Panc1 (cell line): ENCODE measurements around the gene HIPK3. TPM values are rescaled to one million over a fixed set of nuclear protein-coding genes. Genes with fewer than 3 reads are reported as not detected.

Experiments
- ATAC-seq: fragments of 200-7000 bp; cut with Tn5 transposase; 2 replicates; pipeline ENCODE4 v1.9.1; 2020; ENCODE audit warnings: mild to moderate bottlenecking, moderate library complexity
- BruUV-seq: library from RNA; stranded (reverse); fragments of 400-500 nt; replicated peaks from 2 replicates; lab custom pipeline; 2021; lab: Mats Ljungman, UMichigan
- CTCF ChIA-PET: fragments of 300-600 bp; sonication (Branson Sonifier 250); formaldehyde crosslinking; loops from one replicate; lab custom pipeline; 2022; ENCODE audit warnings: antibody characterized with exemption; lab: Charles Lee
- POLR2A ChIA-PET: fragments of 300-600 bp; sonication (Branson Sonifier 250); formaldehyde crosslinking; loops from one replicate; lab custom pipeline; 2022; ENCODE audit warnings: antibody characterized with exemption; lab: Charles Lee
- DNase-seq: peaks from one replicate; pipeline ENCODE4 v3.0.0-alpha.2; 2010; ENCODE audit warnings: low read depth, low spot score
- H3K27ac ChIP-seq: 2 replicates; pipeline ENCODE4 v1.5.1; 2011; ENCODE audit warnings: mild to moderate bottlenecking, low read length, inconsistent platforms
- H3K27me3 ChIP-seq: fragments of 200-500 bp; sonication (Bioruptor generic); 2 replicates; pipeline ENCODE4 v1.6.0; 2014; ENCODE audit warnings: low read length, inconsistent platforms; ENCODE audit not compliant: control insufficient read depth, insufficient read depth
- H3K36me3 ChIP-seq: fragments of 200-500 bp; sonication (Bioruptor generic); 2 replicates; pipeline ENCODE4 v1.5.1; 2014; ENCODE audit warnings: inconsistent platforms, mild to moderate bottlenecking, low read length, moderate library complexity; ENCODE audit not compliant: control insufficient read depth, insufficient read depth
- H3K4me1 ChIP-seq: 2 replicates; pipeline ENCODE4 v1.5.1; 2011; ENCODE audit warnings: inconsistent platforms, mild to moderate bottlenecking, low read length, moderate library complexity; ENCODE audit not compliant: control insufficient read depth, insufficient read depth
- H3K4me3 ChIP-seq, 2 experiments: 2 replicates each; pipeline ENCODE4 v1.5.1; 2011 to 2012; ENCODE audit warnings: low read depth in 2 of 2, low read length in 2 of 2, mild to moderate bottlenecking in 2 of 2, inconsistent platforms in 1 of 2, moderate library complexity in 1 of 2
- H3K9me3 ChIP-seq: fragments of 200-500 bp; sonication (Bioruptor generic); 2 replicates; pipeline ENCODE4 v1.5.1; 2014; ENCODE audit warnings: low read depth, mild to moderate bottlenecking, inconsistent platforms, low read length, moderate library complexity; ENCODE audit not compliant: control insufficient read depth, insufficient read depth
- CTCF ChIP-seq: fragments of 450-650 bp; IDR thresholded peaks from 2 replicates; pipeline ENCODE4 v1.5.1; 2017; ENCODE audit warnings: mild to moderate bottlenecking
- REST ChIP-seq, 2 experiments: IDR thresholded peaks; 2 replicates each; pipeline ENCODE4 v1.6.1; 2011 to 2012; ENCODE audit warnings: low read depth in 2 of 2, control low read depth in 1 of 2, low read length in 1 of 2, mild to moderate bottlenecking in 1 of 2, moderate library complexity in 1 of 2; ENCODE audit not compliant: insufficient read depth in 1 of 2
- TCF7L2 ChIP-seq: IDR thresholded peaks from 2 replicates; pipeline ENCODE4 v1.6.1; 2011; ENCODE audit warnings: mild to moderate bottlenecking, low read depth, low read length, inconsistent platforms
- in situ Hi-C: cut with HindIII; loops from 2 replicates; pipeline ENCODE4 v1.10.0; 2016; ENCODE audit warnings: low sequenced_read_pairs, low pct_unique_long_range_greater_than_20kb
- intact Hi-C: fragments of 100-400 bp; cut with micrococcal nuclease; formaldehyde crosslinking; loops from one replicate; pipeline ENCODE4 v1.10.0; 2022; ENCODE audit not compliant: unreplicated experiment
- total RNA-seq: library from RNA; stranded (reverse); gene quantifications from one replicate; pipeline ENCODE4 v1.2.1, GENCODE V29; 2021; ENCODE audit not compliant: unreplicated experiment

Gene HIPK3
- total RNA-seq, 1 experiment from 2014 or later: 72.2 TPM

GRCh38 chr11:33396361-33396760 lies 139.2 kb downstream of the HIPK3 start:
- H3K9me3 ChIP-seq: no peaks in the 10 kb centered on the region
- H3K4me1 ChIP-seq: no peaks in the 10 kb centered on the region
- DNase-seq (no peak), ATAC-seq (no peak)
- TF ChIP-seq TCF7L2: no peak
- TF ChIP-seq REST (IDR thresholded peaks at IDR 0.05; ENCODE audit: insufficient read depth in 1 of 2, low read depth in 2 of 2, low read length in 1 of 2): no peak
- in situ Hi-C loops (no loop called here), intact Hi-C loops (no loop called here)
- CTCF ChIA-PET: no interaction called here
- POLR2A ChIA-PET: interaction anchor here (0.6 kb wide), 1 partner anchor 49 kb away, joined by 3 read pairs; no protein-coding TSS in a partner anchor
- no peaks in the 10 kb centered on the region for H3K27me3 ChIP-seq
- H3K27ac ChIP-seq: no peak overlapping the region
- no peak overlapping the region for H3K4me3 ChIP-seq
- no peaks in the 10 kb centered on the region for H3K36me3 ChIP-seq
- no TSS peak for BruUV-seq

GRCh38 chr11:33399421-33399820 lies 142.2 kb downstream of the HIPK3 start:
- Histone ChIP-seq H3K4me3 (no peak overlapping the region), H3K36me3 (no peaks in the 10 kb centered on the region), H3K27ac (no peak overlapping the region), H3K27me3 (no peaks in the 10 kb centered on the region), H3K9me3 (no peaks in the 10 kb centered on the region), H3K4me1 (no peaks in the 10 kb centered on the region)
- in situ Hi-C loops (no loop called here), intact Hi-C loops (no loop called here)
- ChIA-PET POLR2A (no interaction called here), CTCF (no interaction called here)
- no TSS peak for BruUV-seq
- ATAC-seq (no peak), DNase-seq (no peak)
- TF ChIP-seq TCF7L2 (no peak), CTCF (no peak), REST (IDR thresholded peaks at IDR 0.05; ENCODE audit: insufficient read depth in 1 of 2, low read depth in 2 of 2, low read length in 1 of 2) (no peak)
